Loucy (cell line): Measurements from ENCODE around the gene XXYLT1.

ENCODE experiments used
- H2AFZ ChIP-seq: fragments of 200-600 bp; sonication (generic); 2 replicates; pipeline ENCODE4 v1.6.0; 2016; ENCODE audit warnings: antibody characterized with exemption, mild to moderate bottlenecking, low read length, moderate library complexity
- H3F3A ChIP-seq: fragments of 200-600 bp; 2 replicates; pipeline ENCODE4 v1.6.0; 2016; ENCODE audit warnings: antibody characterized with exemption, low read depth, mild to moderate bottlenecking
- H3K27me3 ChIP-seq: fragments of 200-600 bp; sonication (generic); 2 replicates; pipeline ENCODE4 v1.6.1; 2014; ENCODE audit warnings: low read length, mild to moderate bottlenecking; ENCODE audit not compliant: insufficient read depth, poor library complexity, severe bottlenecking
- H3K36me3 ChIP-seq: fragments of 200-600 bp; sonication (generic); 2 replicates; pipeline ENCODE4 v1.6.1; 2016; ENCODE audit warnings: low read length; ENCODE audit not compliant: insufficient read depth
- H3K4me1 ChIP-seq: fragments of 200-600 bp; sonication (generic); 2 replicates; pipeline ENCODE4 v1.5.1; 2014; ENCODE audit warnings: low read length, mild to moderate bottlenecking; ENCODE audit not compliant: insufficient read depth, poor library complexity, severe bottlenecking
- H3K4me2 ChIP-seq: fragments of 200-600 bp; sonication (generic); 2 replicates; pipeline ENCODE4 v1.6.0; 2014; ENCODE audit warnings: antibody characterized with exemption, low read length, low read depth, mild to moderate bottlenecking; ENCODE audit not compliant: poor library complexity, severe bottlenecking
- H3K4me3 ChIP-seq: fragments of 200-600 bp; sonication (generic); 2 replicates; pipeline ENCODE4 v1.5.1; 2014; ENCODE audit warnings: low read length, mild to moderate bottlenecking, mixed read lengths; ENCODE audit not compliant: poor library complexity, severe bottlenecking
- H3K79me2 ChIP-seq: fragments of 200-600 bp; sonication (generic); 2 replicates; pipeline ENCODE4 v1.6.1; 2014; ENCODE audit warnings: low read length; ENCODE audit not compliant: insufficient read depth
- H3K9ac ChIP-seq: fragments of 200-600 bp; sonication (generic); 2 replicates; pipeline ENCODE4 v1.6.0; 2014; ENCODE audit warnings: mild to moderate bottlenecking, low read depth, low read length, moderate library complexity; ENCODE audit not compliant: poor library complexity, severe bottlenecking
- H3K9me2 ChIP-seq: fragments of 200-600 bp; sonication (generic); replicated peaks from 2 replicates; pipeline ENCODE4 v1.6.1; 2016; ENCODE audit warnings: low read depth, low read length, mixed read lengths
- H3K9me3 ChIP-seq: fragments of 200-600 bp; sonication (generic); 2 replicates; pipeline ENCODE4 v1.6.1; 2014; ENCODE audit warnings: mild to moderate bottlenecking, antibody characterized with exemption, low read length, low read depth; ENCODE audit not compliant: insufficient read depth
- H4K20me1 ChIP-seq: fragments of 200-600 bp; sonication (generic); 2 replicates; pipeline ENCODE4 v1.6.0; 2014; ENCODE audit warnings: antibody characterized with exemption, low read length, mild to moderate bottlenecking; ENCODE audit not compliant: insufficient read depth, poor library complexity, severe bottlenecking
- CTCF ChIP-seq: fragments of 200-600 bp; sonication (generic); conservative IDR thresholded peaks from 2 replicates; pipeline ENCODE4 v1.5.1; 2014; ENCODE audit warnings: mild to moderate bottlenecking, antibody characterized with exemption, low read length
- EZH2phosphoT487 ChIP-seq: fragments of 200-600 bp; IDR thresholded peaks from 2 replicates; pipeline ENCODE4 v1.6.1; 2018; ENCODE audit warnings: antibody characterized with exemption, mild to moderate bottlenecking, moderate library complexity, borderline replicate concordance

Gene XXYLT1

GRCh38 chr3:195160257-195160898 is 110.6 kb downstream of the XXYLT1 start:
- H3K4me1 ChIP-seq, result peaks cover 94% of the 10 kb centered on the region
- H3K4me3 ChIP-seq, result no peak overlapping the region
- H3K4me2 ChIP-seq, result peak overlapping the region; percentile 8

GRCh38 chr3:195159814-195160165 is 111.2 kb downstream of the XXYLT1 start:
- Histone ChIP-seq H3K9ac (peak overlapping the region; percentile 74), H3K4me3 (no peak overlapping the region), H3F3A (peaks cover 37% of the 10 kb centered on the region), H3K9me2 (no peaks in the 10 kb centered on the region), H2AFZ (no peak overlapping the region), H3K79me2 (peaks cover 58% of the 10 kb centered on the region), H3K4me1 (peaks cover 94% of the 10 kb centered on the region), H3K4me2 (peak overlapping the region; percentile 8), H3K9me3 (no peaks in the 10 kb centered on the region), H3K27me3 (no peaks in the 10 kb centered on the region), H3K36me3 (no peaks in the 10 kb centered on the region), H4K20me1 (no peaks in the 10 kb centered on the region)
- TF ChIP-seq CTCF (no peak), EZH2phosphoT487 (no peak)

More at GRCh38 chr3:195160257-195160898, 110.6 kb downstream of the XXYLT1 start:
- Histone ChIP-seq H3K36me3 (no peaks in the 10 kb centered on the region), H3K27me3 (no peaks in the 10 kb centered on the region), H2AFZ (no peak overlapping the region), H4K20me1 (no peaks in the 10 kb centered on the region), H3F3A (peaks cover 33% of the 10 kb centered on the region), H3K9ac (peak overlapping the region; percentile 74), H3K9me3 (no peaks in the 10 kb centered on the region), H3K79me2 (peaks cover 64% of the 10 kb centered on the region), H3K9me2 (no peaks in the 10 kb centered on the region)
- TF ChIP-seq EZH2phosphoT487 (no peak), CTCF (no peak)

- Histone ChIP-seq H3K4me1 (peaks cover 94% of the 10 kb centered on the region), H3K79me2 (peaks cover 53% of the 10 kb centered on the region), H4K20me1 (no peaks in the 10 kb centered on the region), H3K9me2 (no peaks in the 10 kb centered on the region), H3K27me3 (no peaks in the 10 kb centered on the region), H3K36me3 (no peaks in the 10 kb centered on the region), H3F3A (peaks cover 42% of the 10 kb centered on the region), H3K4me2 (no peak overlapping the region), H2AFZ (no peak overlapping the region), H3K9ac (peak overlapping the region; percentile 74), H3K9me3 (no peaks in the 10 kb centered on the region), H3K4me3 (no peak overlapping the region)
- TF ChIP-seq CTCF, result no peak
- TF ChIP-seq EZH2phosphoT487, result no peak
These were observed 111.7 kb downstream of the XXYLT1 start for GRCh38 chr3:195159117-195159813.
